T-helper 2 cell (primary cell): ENCODE measurements around the gene ATP5F1E.
"Not testable (repeated sequence)": the region's sequence is repeated elsewhere in the genome, so short reads cannot be mapped to it uniquely, and the experiment has no call there.

Experiments
- DNase-seq, 5 experiments: peaks; one replicate each; pipeline versions ENCODE4 v3.0.0 to v3.0.0-alpha.2; 2012 to 2022

The ATP5F1E gene

GRCh38 chr20:59042796-59043631 is 10.9 kb upstream of the ATP5F1E start:
- DNase-seq, result peak; percentile 90 to 95 (median 92)

DNA sequence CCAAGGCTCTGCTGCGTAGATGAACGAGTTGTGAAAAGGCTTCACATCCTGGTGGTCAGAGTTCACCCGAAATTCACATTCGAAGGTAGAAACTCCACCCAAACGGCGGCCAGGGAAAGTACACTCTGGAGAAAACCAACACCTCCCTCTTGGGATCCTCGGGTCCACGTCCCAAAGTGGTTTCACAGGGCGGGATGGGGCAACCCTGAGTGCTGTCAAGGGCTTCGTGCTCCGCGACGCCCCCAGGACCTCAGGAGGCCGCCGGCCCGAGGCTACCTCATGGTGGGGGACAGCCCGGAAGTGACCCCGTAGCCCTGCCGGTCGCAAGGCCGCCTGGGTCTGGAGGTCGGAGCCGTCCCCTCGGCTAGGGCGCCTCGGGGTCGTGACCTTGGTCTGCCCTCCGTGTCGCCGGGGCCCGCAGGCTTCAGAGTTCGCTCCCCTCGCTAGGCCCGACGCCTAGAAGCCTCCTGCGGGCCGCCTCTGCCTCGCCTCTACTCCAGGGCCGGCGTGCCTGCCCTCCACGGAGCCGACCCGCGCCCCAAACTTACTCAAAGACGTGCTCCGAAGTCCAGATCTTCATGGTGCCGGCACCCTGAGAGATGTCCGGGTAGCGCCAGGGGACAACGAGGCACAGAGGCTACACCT is 10.1 kb upstream of the ATP5F1E start, which contains the start of gene PRELID3B:
TSS of gene PRELID3B (minus strand) at position 636 of the 645 bp plus-strand sequence. CDS start at position 580, 56 bp downstream.
- peak in 2 of 5 experiments; percentile 17 to 32 for DNase-seq

DNA sequence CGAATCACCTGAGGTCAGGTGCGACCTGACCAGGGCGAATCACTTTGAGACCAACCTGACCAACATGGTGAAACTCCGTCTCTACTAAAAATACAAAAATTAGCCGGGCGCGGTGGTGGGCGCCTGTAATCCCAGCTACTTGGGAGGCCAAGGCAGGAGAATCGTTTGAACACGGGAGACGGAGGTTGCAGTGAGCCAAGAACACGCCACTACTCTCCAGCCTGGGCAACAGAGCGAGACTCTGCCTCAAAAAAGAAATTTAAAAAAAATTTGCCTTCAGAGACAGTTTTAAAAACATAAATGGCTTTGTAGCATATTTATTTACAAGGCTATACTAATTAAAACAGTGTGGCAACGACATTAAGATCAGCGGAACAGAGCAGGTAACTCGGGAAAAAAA is 9.4 kb upstream of the ATP5F1E start:
- not testable (repeated sequence) for DNase-seq

- DNase-seq, result no peak
Measured at GRCh38 chr20:59040667-59041066, 8.5 kb upstream of the ATP5F1E start.

DNA sequence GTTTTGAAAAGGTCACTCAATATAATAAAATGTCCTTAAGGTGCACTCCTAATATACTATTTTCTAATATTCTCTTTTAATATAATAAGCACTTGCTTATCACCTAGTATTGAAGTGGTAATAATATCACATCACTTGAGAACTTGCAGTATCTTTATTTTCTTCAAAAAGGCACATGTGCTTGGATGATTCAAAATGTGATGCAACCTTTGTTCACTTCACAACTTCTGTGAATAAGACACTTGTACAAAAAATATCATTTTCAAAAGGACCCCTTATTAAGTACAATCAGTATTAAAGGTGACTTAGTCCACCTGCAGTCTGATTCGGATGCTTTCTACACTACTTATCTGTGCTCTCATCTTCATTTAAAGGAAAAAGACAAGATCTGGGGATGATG is 7.1 kb upstream of the ATP5F1E start:
- peak in 1 of 5 experiments; percentile 52 for DNase-seq

DNA sequence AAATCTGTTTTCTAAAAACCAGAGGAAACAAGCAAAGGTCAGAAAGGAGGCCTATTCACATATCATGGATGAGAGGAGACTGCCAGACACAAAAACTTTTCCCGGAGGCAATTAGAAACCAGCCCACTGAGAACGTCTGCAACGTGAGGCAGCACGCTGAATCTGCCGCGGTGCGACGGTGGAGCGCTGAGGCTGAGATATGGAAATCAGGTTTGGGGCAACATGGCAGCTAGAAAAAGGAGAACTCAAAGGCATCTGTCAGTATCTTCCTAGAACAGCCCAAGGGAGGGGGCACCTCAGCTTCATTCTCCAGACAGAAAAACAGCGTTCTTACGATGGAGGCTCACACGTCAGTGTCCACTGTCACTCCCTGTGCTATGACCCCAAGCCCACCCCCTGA is 5.3 kb upstream of the ATP5F1E start:
- DNase-seq, result no peak

DNA sequence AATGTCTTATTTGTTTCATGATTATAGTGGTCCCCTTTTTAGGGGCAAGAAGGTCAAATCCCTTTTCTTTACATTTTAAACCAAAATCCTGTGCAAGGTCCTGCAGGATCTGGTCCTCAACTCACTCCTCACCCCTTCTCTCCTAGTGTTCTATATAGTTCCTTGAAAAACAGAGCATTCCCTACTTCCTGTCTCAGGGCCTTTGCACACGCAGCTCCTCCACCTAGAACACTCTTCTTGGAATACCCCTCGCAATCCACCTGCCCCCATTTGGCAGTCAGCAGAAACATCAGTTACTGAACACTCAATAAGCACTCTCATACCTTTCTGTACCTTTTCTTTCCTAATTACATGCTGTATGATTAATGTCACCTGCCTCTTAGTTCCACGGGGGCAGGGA is 3.2 kb upstream of the ATP5F1E start:
- no peak for DNase-seq

DNA sequence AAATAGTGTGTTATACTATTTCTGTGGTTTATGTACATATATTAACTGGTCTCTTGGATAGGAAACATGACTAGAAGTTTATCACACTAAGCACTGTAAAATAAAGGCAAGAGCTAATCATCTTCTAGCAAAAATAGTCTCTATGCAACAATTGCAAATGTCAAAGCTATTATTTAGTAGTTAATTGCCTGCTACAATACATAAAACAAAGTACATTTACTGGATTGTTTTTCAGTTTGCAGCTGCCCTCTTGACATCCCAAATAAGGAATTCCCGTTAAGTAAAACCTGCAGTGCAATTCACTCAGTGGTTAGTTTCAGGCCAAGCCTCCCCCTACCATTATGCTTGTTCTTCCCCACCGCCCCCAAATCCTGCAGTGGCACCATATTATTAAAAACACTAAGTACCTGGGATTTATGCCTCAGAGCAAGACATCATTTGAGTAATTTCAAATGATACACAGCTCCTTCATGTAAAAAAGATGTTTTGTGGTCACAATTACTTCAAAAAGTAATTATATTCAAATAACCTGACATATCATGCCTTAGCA is 1.6 kb upstream of the ATP5F1E start:
- no peak for DNase-seq

- DNase-seq, result no peak
Measured at GRCh38 chr20:59033093-59033492, 958 bp upstream of the ATP5F1E start.

- no peak for DNase-seq
Measured at GRCh38 chr20:59032713-59033059, 551 bp upstream of the ATP5F1E start.

- DNase-seq, result peak in 2 of 5 experiments; percentile 32 to 64
Measured at GRCh38 chr20:59031564-59032022, 542 bp downstream of the ATP5F1E start.

DNA sequence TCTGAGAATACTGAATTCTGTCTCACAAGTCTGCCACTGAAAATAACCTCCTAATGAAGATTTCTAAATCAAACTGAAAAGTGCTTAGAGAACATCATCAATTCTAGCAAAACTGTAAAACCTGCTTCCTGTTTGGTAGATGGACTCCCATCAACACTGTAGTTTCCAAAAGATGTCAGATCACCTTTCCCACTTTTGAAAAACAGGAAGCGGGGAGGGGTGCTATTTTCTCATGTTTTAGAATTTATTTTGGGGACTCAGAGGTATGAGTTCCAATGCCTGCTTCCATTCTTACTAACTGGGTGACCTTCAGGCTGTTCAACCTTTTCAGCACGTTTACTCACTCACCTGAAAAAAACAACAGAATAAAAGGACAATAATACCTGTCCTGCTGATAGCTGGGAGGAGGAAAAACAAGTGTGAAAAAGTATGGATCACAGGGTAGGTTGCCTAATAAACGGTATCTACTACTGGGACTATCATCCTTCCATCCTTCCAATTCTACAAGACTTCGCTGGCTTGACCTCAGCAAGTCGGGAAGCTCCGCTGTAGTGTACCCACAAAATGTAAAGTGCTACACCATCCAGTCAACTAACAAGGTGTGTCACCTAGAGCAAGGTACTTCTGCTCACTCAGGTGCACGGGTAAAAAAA is 1.1 kb downstream of the ATP5F1E start:
- DNase-seq, result no peak

- DNase-seq, result no peak
Measured at GRCh38 chr20:59028812-59029211, 3.3 kb downstream of the ATP5F1E start.

DNA sequence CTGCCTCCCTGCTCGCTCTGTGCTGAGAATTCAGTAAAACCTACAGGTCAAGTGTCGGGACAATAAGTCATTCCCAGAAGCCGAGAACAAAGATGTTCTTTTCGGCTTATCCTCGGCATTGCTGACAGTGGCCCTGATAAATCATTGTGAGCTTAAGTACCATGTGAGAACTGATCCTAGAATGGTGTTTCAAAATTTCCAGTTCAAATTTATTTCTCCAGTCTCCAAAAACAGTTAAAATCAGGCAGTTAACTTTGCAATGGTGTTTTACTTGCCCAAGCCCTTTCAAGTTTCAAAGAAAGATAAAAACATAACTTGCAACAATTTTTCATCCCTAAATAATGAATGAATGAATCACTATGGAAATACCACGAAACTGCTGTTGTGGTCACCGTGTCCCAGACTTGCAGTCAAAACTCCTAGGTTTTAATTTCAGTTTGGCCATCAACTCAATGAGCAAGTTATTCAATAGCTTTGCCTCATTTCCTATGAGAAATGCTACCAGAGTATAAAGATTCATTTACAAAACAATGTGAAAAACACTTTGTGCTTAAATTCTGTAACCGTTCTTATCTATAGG is 4.3 kb downstream of the ATP5F1E start:
- DNase-seq, result no peak

- no peak for DNase-seq
Measured at GRCh38 chr20:59026904-59027740, 5.0 kb downstream of the ATP5F1E start.

- no peak for DNase-seq
Measured at GRCh38 chr20:59025511-59025910, 6.6 kb downstream of the ATP5F1E start.

- DNase-seq, result no peak
Measured at GRCh38 chr20:59025086-59025485, 7.0 kb downstream of the ATP5F1E start.

DNA sequence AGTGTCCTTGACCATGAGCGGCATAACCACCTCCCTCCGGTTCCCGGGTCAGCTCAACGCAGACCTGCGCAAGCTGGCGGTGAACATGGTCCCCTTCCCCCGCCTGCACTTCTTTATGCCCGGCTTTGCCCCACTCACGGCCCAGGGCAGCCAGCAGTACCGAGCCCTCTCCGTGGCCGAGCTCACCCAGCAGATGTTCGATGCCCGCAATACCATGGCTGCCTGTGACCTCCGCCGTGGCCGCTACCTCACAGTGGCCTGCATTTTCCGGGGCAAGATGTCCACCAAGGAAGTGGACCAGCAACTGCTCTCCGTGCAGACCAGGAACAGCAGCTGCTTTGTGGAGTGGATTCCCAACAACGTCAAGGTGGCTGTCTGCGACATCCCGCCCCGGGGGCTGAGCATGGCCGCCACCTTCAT is 8.0 kb downstream of the ATP5F1E start:
- DNase-seq, result no peak

DNA sequence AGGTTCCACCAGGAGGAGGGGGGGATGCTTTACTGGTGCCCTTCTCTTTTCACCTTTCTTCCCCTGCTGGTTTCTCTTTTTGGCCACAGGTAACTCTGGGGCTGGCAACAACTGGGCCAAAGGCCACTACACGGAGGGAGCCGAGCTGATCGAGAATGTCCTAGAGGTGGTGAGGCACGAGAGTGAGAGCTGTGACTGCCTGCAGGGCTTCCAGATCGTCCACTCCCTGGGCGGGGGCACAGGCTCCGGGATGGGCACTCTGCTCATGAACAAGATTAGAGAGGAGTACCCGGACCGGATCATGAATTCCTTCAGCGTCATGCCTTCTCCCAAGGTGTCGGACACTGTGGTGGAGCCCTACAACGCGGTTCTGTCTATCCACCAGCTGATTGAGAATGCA is 8.5 kb downstream of the ATP5F1E start:
- DNase-seq, result no peak

GRCh38 chr20:59022754-59023153 is 9.4 kb downstream of the ATP5F1E start:
- no peak for DNase-seq

DNA sequence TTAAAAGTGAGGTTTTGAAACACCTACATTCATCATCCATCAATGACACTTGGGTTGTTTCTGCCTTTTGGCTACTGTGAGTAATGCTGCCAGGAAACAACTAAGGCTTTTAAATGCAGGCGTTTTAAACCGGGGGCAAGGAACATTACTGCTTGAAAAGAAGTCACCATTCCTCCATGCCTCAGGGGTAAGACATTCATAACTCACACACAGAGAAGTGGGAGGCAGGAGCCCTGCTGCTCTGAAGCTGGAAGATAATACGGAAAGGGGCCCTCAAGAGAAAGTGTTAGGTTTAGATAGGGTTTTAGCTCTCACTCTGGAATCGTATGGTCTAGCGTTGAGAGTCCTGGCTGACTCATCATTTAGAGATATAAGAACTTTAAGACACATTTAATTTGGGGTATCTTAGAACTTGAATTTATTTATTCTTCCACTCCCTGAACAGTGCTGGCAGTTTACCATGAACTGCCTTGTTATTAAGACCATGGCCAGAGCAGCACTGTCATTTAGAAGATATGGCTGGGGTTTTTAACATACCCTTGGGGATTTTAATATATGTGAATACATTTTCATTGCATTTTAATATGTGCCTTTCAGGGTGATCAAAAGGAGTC is 11.1 kb downstream of the ATP5F1E start:
- no peak for DNase-seq
